B cell (primary cell): ENCODE data around the gene TUT4. TPM values are rescaled to one million over a fixed set of nuclear protein-coding genes. Genes with fewer than 3 reads are reported as not detected.

Experiments
- ATAC-seq: fragments of 200-7000 bp; cut with Tn5 transposase; one replicate; pipeline ENCODE4 v1.10.0; 2021; ENCODE audit warnings: low read depth, mild to moderate bottlenecking, moderate number of reproducible peaks, moderate library complexity
- CTCF ChIA-PET: fragments of 350-600 bp; sonication (Branson Sonifier 250); formaldehyde crosslinking; loops from one replicate; lab custom pipeline; 2021; ENCODE audit warnings: antibody characterized with exemption, inconsistent platforms; lab: Charles Lee
- POLR2A ChIA-PET: fragments of 350-600 bp; sonication (Branson Sonifier 250); formaldehyde crosslinking; loops from one replicate; lab custom pipeline; 2021; ENCODE audit warnings: antibody characterized with exemption; lab: Charles Lee
- DNase-seq: peaks from one replicate; pipeline ENCODE4 v3.0.0; 2013
- H2AFZ ChIP-seq: 2 replicates; pipeline ENCODE4 v1.6.1; 2012; ENCODE audit warnings: mild to moderate bottlenecking, low read depth, low read length; ENCODE audit not compliant: insufficient read depth, poor library complexity, severe bottlenecking
- H3K27ac ChIP-seq, 2 donors: 1 replicate in 1 of 2; 2 replicates in 1 of 2; pipeline ENCODE4 v1.5.1; 2012 to 2013; ENCODE audit warnings: low read length in 2 of 2, mild to moderate bottlenecking in 2 of 2, moderate library complexity in 1 of 2
- H3K27me3 ChIP-seq, 4 experiments: fragments of 200-600 bp in 1 of 4; sonication (generic) in 1 of 4; replicated peaks in 1 of 4; 1 replicate in 2 of 4; 2 replicates in 2 of 4; pipeline versions ENCODE4 v1.6.1 to v1.7.0; 2013 to 2016; ENCODE audit warnings: low read length in 3 of 4, mild to moderate bottlenecking in 2 of 4, mixed read lengths in 1 of 4, moderate library complexity in 1 of 4; ENCODE audit not compliant: insufficient read depth in 4 of 4, control insufficient read depth in 3 of 4; ENCODE audit errors: control extremely low read depth in 1 of 4
- H3K36me3 ChIP-seq, 2 experiments: replicated peaks in 1 of 2; 1 replicate in 1 of 2; 2 replicates in 1 of 2; pipeline versions ENCODE4 v1.6.1 to v1.7.1; 2013; ENCODE audit warnings: low read length in 1 of 2; ENCODE audit not compliant: insufficient read depth in 2 of 2, control insufficient read depth in 1 of 2; ENCODE audit errors: control extremely low read depth in 1 of 2, extremely low read depth in 1 of 2
- H3K4me1 ChIP-seq, 2 donors: fragments of 200-600 bp in 1 of 2; sonication (generic) in 1 of 2; 1 replicate in 1 of 2; 2 replicates in 1 of 2; pipeline versions ENCODE4 v1.5.1 to v1.6.1; 2013 to 2017; ENCODE audit warnings: low read length in 2 of 2; ENCODE audit not compliant: control insufficient read depth in 2 of 2, insufficient read depth in 2 of 2
- H3K4me2 ChIP-seq: replicated peaks from 2 replicates; pipeline ENCODE3; 2012; ENCODE audit warnings: mild to moderate bottlenecking, low read depth, low read length; ENCODE audit not compliant: poor library complexity, severe bottlenecking
- H3K4me3 ChIP-seq, 5 experiments: fragments of 200-600 bp in 1 of 5; sonication (generic) in 1 of 5; 1 replicate in 3 of 5; 2 replicates in 2 of 5; pipeline versions ENCODE4 v1.5.1 to v1.7.0; 2011 to 2016; ENCODE audit warnings: low read length in 4 of 5, mild to moderate bottlenecking in 4 of 5, low read depth in 2 of 5, control low read depth in 1 of 5, moderate library complexity in 1 of 5; ENCODE audit not compliant: insufficient read depth in 1 of 5; ENCODE audit errors: control extremely low read depth in 1 of 5, extremely low read depth in 1 of 5
- H3K79me2 ChIP-seq: fragments of 200-600 bp; sonication (generic); one replicate; pipeline ENCODE4 v1.6.0; 2016; ENCODE audit warnings: low read length; ENCODE audit not compliant: control insufficient read depth, insufficient read depth
- H3K9ac ChIP-seq: fragments of 200-600 bp; sonication (generic); 2 replicates; pipeline ENCODE4 v1.6.1; 2017; ENCODE audit warnings: mild to moderate bottlenecking, low read length, moderate library complexity
- H3K9me3 ChIP-seq, 3 donors: one replicate each; pipeline versions ENCODE4 v1.6.1 to v1.7.1; 2013; ENCODE audit warnings: low read length in 2 of 3; ENCODE audit not compliant: control insufficient read depth in 2 of 3, insufficient read depth in 1 of 3; ENCODE audit errors: control extremely low read depth in 1 of 3
- H4K20me1 ChIP-seq: 2 replicates; pipeline ENCODE4 v1.6.0; 2012; ENCODE audit warnings: mild to moderate bottlenecking, low read length; ENCODE audit not compliant: insufficient read depth, control insufficient read depth, poor library complexity, severe bottlenecking
- H3K27ac Mint-ChIP-seq: one replicate; pipeline ENCODE4 v1.8.0; 2021; ENCODE audit warnings: mixed read lengths
- H3K27me3 Mint-ChIP-seq: one replicate; pipeline ENCODE4 v1.8.0; 2021; ENCODE audit warnings: mixed read lengths
- H3K4me1 Mint-ChIP-seq: one replicate; pipeline ENCODE4 v1.8.0; 2021; ENCODE audit warnings: mixed read lengths
- H3K4me3 Mint-ChIP-seq: one replicate; pipeline ENCODE4 v1.8.0; 2021; ENCODE audit warnings: mixed read lengths
- H3K9me3 Mint-ChIP-seq: one replicate; pipeline ENCODE4 v1.8.0; 2022; ENCODE audit warnings: mixed read lengths; ENCODE audit not compliant: insufficient read depth
- CTCF ChIP-seq: fragments of 200-600 bp; IDR thresholded peaks from one replicate; pipeline ENCODE4 v1.8.0; 2022; ENCODE audit warnings: antibody characterized with exemption, mild to moderate bottlenecking
- EZH2 ChIP-seq: IDR thresholded peaks from 2 replicates; pipeline ENCODE4 v1.6.1; 2012; ENCODE audit warnings: borderline replicate concordance, low read depth, mild to moderate bottlenecking, moderate library complexity, low read length; ENCODE audit not compliant: insufficient read depth, poor library complexity, severe bottlenecking
- whole genome bisulfite sequencing: methylation state at CpG from one replicate; pipeline ENCODE4 v1.1.5; 2013; ENCODE audit warnings: missing lambda C conversion rate; ENCODE audit not compliant: insufficient coverage; 5-methylcytosine and 5-hydroxymethylcytosine counted together
- intact Hi-C: fragments of 100-400 bp; cut with micrococcal nuclease; formaldehyde crosslinking; loops from one replicate; pipeline ENCODE4 v1.10.0; 2022
- polyA plus RNA-seq: library from polyadenylated mRNA; depleted of rRNA; stranded (reverse); fragments of >200 nt; gene quantifications from 2 replicates; pipeline ENCODE4 v1.2.3, GENCODE V29; 2012
- total RNA-seq, 2 donors: library from RNA; stranded (reverse); fragments of 120-200 nt in 1 of 2; gene quantifications; 1 replicate in 1 of 2; 2 replicates in 1 of 2; pipeline versions ENCODE4 v1.2.3 to v1.2.4, GENCODE V29; 2013 to 2022

TUT4 gene
- total and polyA plus RNA-seq, 2 donors (not counting 1 experiment from before 2014, with no cell fraction given) = 76.6 to 248 TPM

GRCh38 chr1:52444463-52444862 is 108.4 kb downstream of the TUT4 start:
- CTCF ChIA-PET = no interaction called here
- no peak overlapping the region for H3K4me2 ChIP-seq
- no peak overlapping the region for H3K9ac ChIP-seq
- H3K79me2 ChIP-seq = no peaks in the 10 kb centered on the region
- no peak for TF ChIP-seq EZH2
- TF ChIP-seq CTCF = no peak
- ATAC-seq (no peak), DNase-seq (no peak)
- no peaks in the 10 kb centered on the region for H3K4me1 ChIP-seq
- Mint-ChIP-seq H3K4me3 (no peak overlapping the region), H3K27ac (no peak overlapping the region), H3K9me3 (no peaks in the 10 kb centered on the region), H3K4me1 (no peaks in the 10 kb centered on the region), H3K27me3 (no peaks in the 10 kb centered on the region)
- WGBS = no CpG with 5 or more reads among the region's 2 CpGs
- H3K36me3 ChIP-seq = peaks cover 15 to 47% of the 10 kb centered on the region in 2 experiments
- intact Hi-C loops = no loop called here
- no peaks in the 10 kb centered on the region for H4K20me1 ChIP-seq
- H3K27ac ChIP-seq = no peak overlapping the region
- no peaks in the 10 kb centered on the region for H3K27me3 ChIP-seq
- H3K9me3 ChIP-seq = no peaks in the 10 kb centered on the region
- no peak overlapping the region for H2AFZ ChIP-seq
- POLR2A ChIA-PET = no interaction called here
- H3K4me3 ChIP-seq = no peak overlapping the region

GRCh38 chr1:52439976-52440375 is 112.9 kb downstream of the TUT4 start:
- WGBS = no CpG with 5 or more reads among the region's 4 CpGs
- peaks cover 19 to 51% of the 10 kb centered on the region in 2 experiments for H3K36me3 ChIP-seq
- no peaks in the 10 kb centered on the region for H3K27me3 ChIP-seq
- TF ChIP-seq CTCF = no peak
- TF ChIP-seq EZH2 = no peak
- CTCF ChIA-PET = no interaction called here
- H3K4me1 Mint-ChIP-seq = no peaks in the 10 kb centered on the region
- intact Hi-C loops = no loop called here
- no peak overlapping the region for H3K4me3 ChIP-seq
- H4K20me1 ChIP-seq = no peaks in the 10 kb centered on the region
- no peak overlapping the region for H3K27ac ChIP-seq
- H3K4me3 Mint-ChIP-seq = no peak overlapping the region
- no peaks in the 10 kb centered on the region for H3K9me3 Mint-ChIP-seq
- no peaks in the 10 kb centered on the region for H3K79me2 ChIP-seq
- H3K9me3 ChIP-seq = no peaks in the 10 kb centered on the region
- no peak overlapping the region for H3K4me2 ChIP-seq
- DNase-seq = no peak
- POLR2A ChIA-PET = no interaction called here
- H3K4me1 ChIP-seq = no peaks in the 10 kb centered on the region
- no peak overlapping the region for H3K9ac ChIP-seq
- H2AFZ ChIP-seq = no peak overlapping the region
- no peak for ATAC-seq
- H3K27ac Mint-ChIP-seq = no peak overlapping the region
- H3K27me3 Mint-ChIP-seq = no peaks in the 10 kb centered on the region
